GM18907 (cell line): ENCODE data around the gene ZNF148.
A peak's percentile ranks its signal among the peaks of the same experiment; 100 is the strongest.

ENCODE experiments used
- ATAC-seq: cut with Tn5 transposase; IDR thresholded peaks from one replicate; pipeline ENCODE4 v1.9.1; 2021; ENCODE audit warnings: mild to moderate bottlenecking, moderate library complexity; ENCODE audit not compliant: unreplicated experiment

Gene ZNF148

GRCh38 chr3:125194061-125194848 lies 180.9 kb downstream of the ZNF148 start:
- ATAC-seq = no peak

DNA sequence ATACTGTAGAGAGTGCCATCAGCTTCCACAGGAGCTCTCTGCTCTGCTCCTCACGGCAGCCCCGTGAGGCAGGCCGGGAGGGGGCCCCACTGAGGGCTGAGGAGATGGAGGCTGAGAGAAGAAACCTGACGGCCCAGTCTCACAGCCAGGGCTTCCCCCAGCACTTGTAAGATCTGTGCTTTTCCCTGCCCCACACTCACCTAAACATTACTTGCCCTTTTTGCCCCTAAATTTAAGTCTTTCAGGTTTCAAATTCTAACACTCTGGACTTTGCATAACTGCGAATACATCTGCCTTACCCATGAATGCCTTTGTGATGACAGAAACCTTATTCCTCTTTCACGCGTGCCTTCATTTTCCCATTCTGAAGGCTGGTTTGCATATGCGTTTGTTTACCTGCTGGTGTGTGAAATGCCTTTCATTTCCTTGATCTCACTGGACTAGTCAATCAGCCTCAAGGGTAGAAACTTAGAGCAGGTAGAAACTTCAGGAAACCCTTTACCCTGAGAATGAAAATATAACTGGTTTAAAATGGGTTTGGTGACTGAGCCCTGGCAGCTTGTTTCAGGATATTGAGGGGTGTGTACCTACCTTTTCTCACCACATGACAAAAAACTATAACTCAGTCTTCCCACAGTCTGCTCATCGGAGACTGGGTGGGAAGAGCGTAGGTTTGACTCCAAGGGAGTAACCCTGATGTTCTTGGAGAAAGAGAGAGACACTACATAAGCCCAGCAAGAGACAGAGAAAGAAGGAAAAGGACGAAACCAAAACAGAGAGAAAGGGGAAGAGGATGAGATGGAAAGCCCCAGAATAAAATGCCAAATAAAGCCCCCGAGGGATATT lies 182.7 kb downstream of the ZNF148 start:
- ATAC-seq = peak; percentile 67

- peak; percentile 14 for ATAC-seq
These were observed 183.4 kb downstream of the ZNF148 start for GRCh38 chr3:125191730-125192129.

- no peak for ATAC-seq
These were observed 183.9 kb downstream of the ZNF148 start for GRCh38 chr3:125191256-125191655.

DNA sequence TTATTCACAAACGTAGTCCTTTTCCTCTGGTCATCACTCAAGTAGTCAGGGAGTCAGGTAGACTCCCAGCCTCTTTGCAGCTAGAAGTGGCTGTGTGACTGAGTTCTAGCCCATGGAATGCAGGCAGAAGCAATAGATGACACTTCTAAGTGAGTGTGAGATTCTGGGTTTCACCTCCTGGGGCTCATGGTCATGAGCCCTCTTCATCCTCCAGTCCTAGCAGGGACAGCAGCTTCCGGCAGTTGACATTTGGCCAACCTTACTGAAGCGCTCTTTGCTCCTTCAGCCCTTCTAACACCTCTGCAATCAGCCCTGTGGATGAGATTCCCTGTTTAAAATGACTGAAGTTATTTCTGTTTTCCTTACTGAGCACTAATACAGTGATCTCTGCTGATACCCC lies 184.3 kb downstream of the ZNF148 start:
- no peak for ATAC-seq

DNA sequence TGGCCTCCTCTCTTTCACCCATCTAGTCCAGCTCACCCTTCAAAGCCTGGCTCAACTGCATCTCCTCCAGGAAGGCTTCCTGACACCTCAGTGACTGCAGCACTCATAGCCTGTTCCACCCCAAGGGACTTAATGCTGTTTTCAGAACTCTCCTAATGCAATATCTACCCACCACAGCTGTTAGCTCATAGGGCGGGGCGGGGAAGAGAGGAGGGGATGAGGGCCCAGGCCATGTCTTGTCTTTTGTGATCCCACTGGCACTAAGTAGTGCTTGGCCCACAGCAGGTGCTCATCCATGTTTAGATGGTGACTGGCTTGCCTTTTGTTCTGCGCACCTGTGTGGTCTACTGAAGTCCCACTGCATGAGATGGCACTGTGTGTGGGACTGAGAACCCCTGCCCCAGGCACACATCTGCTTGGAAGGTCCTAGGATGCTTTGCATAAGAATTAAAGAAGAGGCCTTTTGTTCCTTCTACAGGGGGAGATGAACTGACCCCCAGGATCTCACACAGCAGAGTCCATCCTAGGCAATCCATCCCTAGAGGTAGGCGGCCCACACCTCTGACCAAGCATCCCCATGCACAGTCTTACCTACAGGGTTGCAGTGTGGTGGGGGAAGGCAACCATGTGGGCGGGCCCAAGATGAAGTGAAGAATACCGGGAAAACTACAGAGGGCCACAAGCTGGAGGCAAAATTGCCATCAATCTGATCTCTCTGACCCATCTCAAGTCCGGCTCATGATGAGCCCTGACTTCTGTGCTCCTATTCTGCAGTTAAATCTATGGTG lies 185.6 kb downstream of the ZNF148 start:
- ATAC-seq = no peak

DNA sequence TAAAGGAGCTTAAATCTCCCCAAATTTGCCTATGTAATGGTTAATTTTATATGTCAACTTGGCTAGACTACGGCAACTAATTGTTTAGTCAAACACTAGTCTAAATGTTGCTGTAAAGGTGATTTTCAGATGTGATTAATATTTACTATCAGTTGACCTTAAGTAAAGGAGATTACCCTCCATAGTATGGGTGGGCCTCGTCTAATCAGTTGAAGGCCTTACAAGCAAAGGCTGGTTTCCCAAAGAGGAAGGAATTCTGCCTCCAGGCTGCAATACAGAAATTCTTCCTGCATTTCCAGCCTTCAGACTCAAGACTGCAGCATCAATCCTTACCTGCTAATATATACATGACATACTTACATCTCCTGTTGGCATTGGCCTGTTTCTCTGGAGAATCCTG lies 186.2 kb downstream of the ZNF148 start:
- no peak for ATAC-seq

DNA sequence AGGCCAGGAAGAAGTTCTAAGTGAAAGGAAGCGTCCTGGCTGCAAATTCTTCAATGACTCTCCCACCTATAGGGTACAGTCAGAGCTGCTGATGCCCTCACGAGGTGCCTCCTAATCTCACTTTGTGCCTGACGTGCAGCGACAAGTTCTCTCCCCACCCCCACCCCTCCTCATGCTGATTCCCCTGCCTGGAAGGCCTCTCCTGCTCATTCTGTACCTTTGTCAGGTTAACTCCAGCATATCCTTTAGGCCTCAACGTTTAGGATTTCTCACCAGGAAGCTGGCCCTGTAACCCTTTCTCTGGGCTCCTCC lies 187.6 kb downstream of the ZNF148 start:
- ATAC-seq = no peak

DNA sequence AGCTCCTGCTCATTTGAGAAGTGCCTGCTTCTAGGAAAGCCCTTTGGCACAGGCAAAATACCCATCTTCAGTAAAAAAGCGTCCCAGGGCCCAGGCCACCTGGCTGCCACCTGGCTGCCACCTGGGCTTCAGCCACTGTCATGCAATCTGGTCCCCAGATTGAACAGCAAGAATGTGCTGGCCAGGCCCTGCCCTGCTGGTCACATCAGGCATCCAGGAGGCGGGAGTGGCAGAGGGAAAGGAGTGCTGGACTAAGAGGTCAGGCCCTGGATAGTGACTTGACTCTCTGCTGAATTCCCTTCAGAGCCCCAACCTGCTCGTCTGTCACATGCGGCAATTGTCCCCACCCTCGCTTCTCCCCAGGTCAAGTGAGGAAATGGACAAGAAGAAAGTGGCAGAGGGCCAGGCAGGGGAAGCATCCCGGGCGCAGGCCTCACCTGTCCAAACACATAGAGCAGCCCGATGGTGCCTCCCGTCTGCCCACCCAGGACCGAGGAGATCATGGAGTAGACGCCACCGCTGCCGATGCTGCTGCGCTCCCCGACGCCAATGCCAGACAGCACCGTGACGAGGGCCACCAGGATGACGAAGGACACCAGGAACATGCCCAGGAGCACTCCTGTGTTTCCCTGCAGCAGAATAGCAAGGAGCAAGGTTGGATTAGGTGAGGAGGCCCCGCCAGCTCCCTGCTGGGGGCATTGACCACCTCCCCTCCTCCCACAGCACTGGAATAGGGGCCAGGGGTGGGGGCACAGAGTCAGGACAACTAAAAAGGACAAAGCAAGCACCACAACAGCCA lies 188.1 kb downstream of the ZNF148 start:
- no peak for ATAC-seq

DNA sequence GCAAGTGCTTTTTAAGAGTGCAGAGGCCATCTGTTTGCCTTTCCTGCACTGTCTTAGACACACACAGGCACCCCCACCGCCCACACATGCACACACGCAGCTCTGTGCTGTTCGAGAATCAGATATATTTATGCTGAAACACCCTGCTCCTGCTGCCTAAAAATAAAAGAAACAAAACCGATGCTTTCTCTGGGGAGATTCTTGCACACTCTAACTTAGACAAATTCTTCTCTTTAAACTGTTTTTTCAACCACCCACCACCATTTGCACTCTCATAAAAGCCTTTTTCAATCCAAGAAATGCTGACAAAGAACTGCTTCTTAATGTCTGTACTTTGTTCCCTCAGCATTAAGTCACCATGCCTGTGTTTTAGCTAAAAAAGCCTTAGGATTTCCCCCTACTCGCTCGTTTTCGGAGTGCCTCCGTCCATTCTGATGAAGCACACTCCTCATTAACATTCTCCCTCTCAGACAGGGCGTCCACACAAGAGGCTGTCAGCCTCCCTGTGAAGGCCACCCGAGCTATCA lies 188.8 kb downstream of the ZNF148 start:
- no peak for ATAC-seq

DNA sequence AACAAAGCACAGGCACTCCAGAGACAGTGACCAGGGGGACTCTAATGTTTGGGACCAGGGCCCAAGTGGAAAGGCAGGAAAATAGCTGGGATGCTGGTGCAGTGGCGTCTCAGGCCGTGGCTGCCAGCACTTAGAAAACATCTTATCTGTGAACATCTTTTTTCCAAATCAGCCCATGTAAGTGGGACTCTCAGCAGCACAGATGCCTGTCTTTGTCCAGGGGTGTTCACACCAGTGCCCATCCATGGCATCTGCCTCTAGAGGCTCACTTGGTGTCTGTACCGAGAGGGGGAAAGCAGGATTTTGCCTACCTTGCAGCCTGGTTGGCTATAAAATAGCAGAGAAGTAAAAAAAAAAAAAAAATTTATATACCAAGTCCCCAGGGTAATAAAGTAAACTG lies 189.3 kb downstream of the ZNF148 start:
- no peak for ATAC-seq

- no peak for ATAC-seq
These were observed 195.3 kb downstream of the ZNF148 start for GRCh38 chr3:125179884-125180240.

DNA sequence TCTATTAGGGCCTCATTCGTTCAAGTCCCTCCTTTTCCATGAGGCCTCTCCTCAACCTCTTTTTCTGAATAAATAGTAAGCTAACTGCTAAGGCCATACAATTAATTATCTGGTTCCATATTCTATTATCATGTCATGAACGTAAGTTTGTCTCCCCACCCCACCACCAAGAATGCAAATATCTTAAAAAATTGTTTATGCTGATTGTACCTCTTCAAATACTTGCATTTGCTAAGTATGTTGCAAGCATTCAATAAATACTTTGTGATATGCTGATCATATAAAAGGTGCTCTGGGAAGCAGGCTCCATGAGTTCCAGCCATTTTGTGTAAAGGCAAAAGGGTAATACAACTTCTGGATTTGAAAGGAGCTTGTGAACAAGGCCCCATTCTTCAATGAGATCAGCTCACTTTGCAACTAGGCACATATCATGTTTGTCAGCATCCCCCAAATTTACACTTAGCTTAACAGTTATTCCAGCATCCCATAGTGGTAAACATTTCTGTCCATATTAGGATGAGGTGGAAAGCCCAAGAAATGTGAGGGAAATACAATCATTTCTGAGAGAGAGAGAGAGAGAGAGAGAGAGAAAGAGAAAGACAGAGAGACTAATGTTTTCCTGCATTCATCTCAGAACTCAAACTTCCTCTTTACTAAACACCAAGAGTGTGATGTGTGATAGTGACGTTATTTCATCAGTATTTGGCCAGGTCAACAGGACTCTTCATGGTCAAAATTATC lies 195.8 kb downstream of the ZNF148 start:
- no peak for ATAC-seq

DNA sequence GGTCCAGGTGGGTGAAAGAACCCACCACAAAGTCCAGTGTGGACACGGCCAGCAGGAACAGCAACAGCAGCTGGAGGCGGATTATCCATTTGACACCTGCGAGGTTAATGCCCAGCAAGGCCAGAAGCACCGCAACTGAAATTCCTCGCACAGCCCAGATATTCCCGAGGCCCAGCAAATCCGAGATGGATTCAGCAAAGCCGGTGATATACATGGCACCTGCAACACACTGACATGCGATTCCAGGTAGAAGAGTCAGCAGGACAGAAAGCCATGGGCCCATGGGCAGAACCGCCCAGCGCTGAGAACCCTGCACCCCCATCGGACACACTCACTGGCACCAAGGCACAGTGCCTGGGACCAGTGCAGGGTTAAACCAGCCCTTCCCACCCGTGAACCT lies 197.4 kb downstream of the ZNF148 start:
- no peak for ATAC-seq
